PC-9 (cell line): Measurements from ENCODE around the gene MYO5B. TPM values are rescaled to one million over a fixed set of nuclear protein-coding genes. Genes with fewer than 3 reads are reported as not detected.

Experiments
- BruUV-seq: library from RNA; stranded (reverse); fragments of 400-500 nt; replicated peaks from 2 replicates; lab custom pipeline; 2021; lab: Mats Ljungman, UMichigan
- CTCF ChIA-PET: fragments of 300-600 bp; sonication (Branson Sonifier 250); formaldehyde crosslinking; loops from one replicate; lab custom pipeline; 2022; ENCODE audit warnings: antibody characterized with exemption; lab: Charles Lee
- POLR2A ChIA-PET: fragments of 300-600 bp; sonication (Branson Sonifier 250); formaldehyde crosslinking; loops from one replicate; lab custom pipeline; 2022; ENCODE audit warnings: antibody characterized with exemption; ENCODE audit not compliant: unreplicated experiment; lab: Charles Lee
- DNase-seq, 2 experiments: peaks; one replicate each; pipeline versions ENCODE4 v3.0.0 to v3.0.0-alpha.2; 2015 to 2022; ENCODE audit warnings: mixed read lengths in 1 of 2
- H2AFZ ChIP-seq: fragments of 200-600 bp; sonication (generic); 2 replicates; pipeline ENCODE4 v1.8.1; 2017; ENCODE audit warnings: antibody characterized with exemption
- H3F3A ChIP-seq: fragments of 200-600 bp; sonication (generic); 2 replicates; pipeline ENCODE4 v1.8.1; 2017; ENCODE audit warnings: antibody characterized with exemption, mild to moderate bottlenecking, low read depth; ENCODE audit not compliant: insufficient read depth
- H3K27ac ChIP-seq: fragments of 200-600 bp; sonication (generic); 2 replicates; pipeline ENCODE4 v1.6.1; 2016; ENCODE audit warnings: mixed run types
- H3K27me3 ChIP-seq: fragments of 200-600 bp; sonication (generic); 2 replicates; pipeline ENCODE4 v1.6.1; 2016; ENCODE audit warnings: low read depth, mixed run types; ENCODE audit not compliant: insufficient read depth
- H3K36me3 ChIP-seq: fragments of 200-600 bp; sonication (generic); 2 replicates; pipeline ENCODE4 v1.6.1; 2016; ENCODE audit warnings: low read depth, mixed run types
- H3K4me1 ChIP-seq: fragments of 200-600 bp; sonication (generic); replicated peaks from 2 replicates; pipeline ENCODE4 v1.6.1; 2016; ENCODE audit warnings: mixed run types; ENCODE audit not compliant: insufficient read depth
- H3K4me2 ChIP-seq: fragments of 200-600 bp; sonication (generic); 2 replicates; pipeline ENCODE4 v1.6.1; 2017; ENCODE audit warnings: mixed run types
- H3K4me3 ChIP-seq: fragments of 200-600 bp; sonication (generic); 2 replicates; pipeline ENCODE4 v1.6.1; 2016; ENCODE audit warnings: mixed run types
- H3K79me2 ChIP-seq: fragments of 200-600 bp; sonication (generic); 2 replicates; pipeline ENCODE4 v1.6.1; 2017; ENCODE audit warnings: low read depth, mixed run types
- H3K9me2 ChIP-seq: fragments of 200-600 bp; sonication (generic); 2 replicates; pipeline ENCODE4 v1.8.1; 2017; ENCODE audit warnings: mild to moderate bottlenecking; ENCODE audit not compliant: insufficient read depth
- H3K9me3 ChIP-seq: fragments of 200-600 bp; sonication (generic); 2 replicates; pipeline ENCODE4 v1.8.1; 2016; ENCODE audit warnings: low read depth; ENCODE audit not compliant: insufficient read depth
- H4K20me1 ChIP-seq: fragments of 200-600 bp; sonication (generic); 2 replicates; pipeline ENCODE4 v1.8.1; 2017; ENCODE audit not compliant: insufficient read depth
- CTCF ChIP-seq: fragments of 200-600 bp; sonication (generic); conservative IDR thresholded peaks from 2 replicates; pipeline ENCODE4 v1.6.1; 2017; ENCODE audit warnings: mixed run types, antibody characterized with exemption, mild to moderate bottlenecking, moderate library complexity
- EZH2 ChIP-seq: fragments of 200-600 bp; sonication (generic); IDR thresholded peaks from 2 replicates; pipeline ENCODE4 v1.8.0; 2017; ENCODE audit warnings: antibody characterized with exemption, low read depth
- intact Hi-C: fragments of 100-400 bp; cut with micrococcal nuclease; formaldehyde crosslinking; loops from one replicate; pipeline ENCODE4 v1.10.0; 2022; ENCODE audit not compliant: unreplicated experiment
- total RNA-seq: library from RNA; stranded (reverse); gene quantifications from 2 replicates; pipeline ENCODE4 v1.2.3, GENCODE V29; 2021

Gene MYO5B
- total RNA-seq, 1 experiment from 2014 or later, result 25.4 TPM

- CTCF ChIA-PET, result no interaction called here
- no peak overlapping the region for H3K4me2 ChIP-seq
- H3K9me2 ChIP-seq, result no peaks in the 10 kb centered on the region
- H3K27ac ChIP-seq, result no peak overlapping the region
- peaks cover 27% of the 10 kb centered on the region for H3K4me1 ChIP-seq
- H3K27me3 ChIP-seq, result no peaks in the 10 kb centered on the region
- DNase-seq, result no peak
- POLR2A ChIA-PET, result no interaction called here
- H2AFZ ChIP-seq, result no peak overlapping the region
- no peaks in the 10 kb centered on the region for H3K9me3 ChIP-seq
- peaks cover 26% of the 10 kb centered on the region for H3F3A ChIP-seq
- no peak overlapping the region for H3K4me3 ChIP-seq
- no peaks in the 10 kb centered on the region for H3K79me2 ChIP-seq
- TF ChIP-seq EZH2 (no peak), CTCF (no peak)
- no TSS peak for BruUV-seq
- no peaks in the 10 kb centered on the region for H4K20me1 ChIP-seq
- intact Hi-C loops, result loop anchor here (5.0 kb wide), 1 partner anchor 35 kb away; the partner anchor contains the start of gene ACAA2
- no peaks in the 10 kb centered on the region for H3K36me3 ChIP-seq
Measured at GRCh38 chr18:49846718-49847470, 348.1 kb downstream of the MYO5B start.

- intact Hi-C loops, result loop anchor here (5.0 kb wide), 1 partner anchor 34 kb away; the partner anchor contains the start of gene ACAA2
- POLR2A ChIA-PET, result no interaction called here
- no peaks in the 10 kb centered on the region for H3K79me2 ChIP-seq
Measured at GRCh38 chr18:49846361-49846662, 348.6 kb downstream of the MYO5B start.

GRCh38 chr18:49845629-49846360 lies 349.2 kb downstream of the MYO5B start:
- no peaks in the 10 kb centered on the region for H3K36me3 ChIP-seq
- intact Hi-C loops, result loop anchor here (5.0 kb wide), 1 partner anchor 33 kb away; the partner anchor contains the start of gene ACAA2
- H3K4me2 ChIP-seq, result no peak overlapping the region
- no peak for DNase-seq
- H3K27me3 ChIP-seq, result no peaks in the 10 kb centered on the region
- no TSS peak for BruUV-seq
- TF ChIP-seq CTCF, result no peak
- H3K27ac ChIP-seq, result no peak overlapping the region
- H4K20me1 ChIP-seq, result no peaks in the 10 kb centered on the region
- CTCF ChIA-PET, result no interaction called here
- no peaks in the 10 kb centered on the region for H3K9me3 ChIP-seq
- H3K9me2 ChIP-seq, result no peaks in the 10 kb centered on the region
- peaks cover 21% of the 10 kb centered on the region for H3F3A ChIP-seq
- H3K79me2 ChIP-seq, result no peaks in the 10 kb centered on the region
- H2AFZ ChIP-seq, result no peak overlapping the region
- peaks cover 27% of the 10 kb centered on the region for H3K4me1 ChIP-seq
- POLR2A ChIA-PET, result no interaction called here
- H3K4me3 ChIP-seq, result no peak overlapping the region

More at GRCh38 chr18:49846361-49846662, 348.6 kb downstream of the MYO5B start:
- TF ChIP-seq EZH2 (no peak), CTCF (no peak)
- DNase-seq, result no peak
- no peaks in the 10 kb centered on the region for H4K20me1 ChIP-seq
- no peak overlapping the region for H3K27ac ChIP-seq
- no TSS peak for BruUV-seq
- H3K4me1 ChIP-seq, result peaks cover 27% of the 10 kb centered on the region
- no peaks in the 10 kb centered on the region for H3K9me2 ChIP-seq
- no peak overlapping the region for H3K4me3 ChIP-seq
- no peak overlapping the region for H2AFZ ChIP-seq
- H3F3A ChIP-seq, result peaks cover 26% of the 10 kb centered on the region
- no peaks in the 10 kb centered on the region for H3K36me3 ChIP-seq
- H3K27me3 ChIP-seq, result no peaks in the 10 kb centered on the region
- CTCF ChIA-PET, result no interaction called here
- H3K9me3 ChIP-seq, result no peaks in the 10 kb centered on the region
- no peak overlapping the region for H3K4me2 ChIP-seq
